T-helper 17 cell (primary cell): ENCODE measurements around the gene WDR82. TPM values are rescaled to one million over a fixed set of nuclear protein-coding genes. Genes with fewer than 3 reads are reported as not detected.

Experiments used
- ATAC-seq: fragments of 150-1000 bp; cut with Tn5 transposase; 2 replicates; pipeline ENCODE4 v1.10.0; 2021; ENCODE audit warnings: mild to moderate bottlenecking, moderate library complexity
- DNase-seq, 3 donors: peaks; one replicate each; pipeline versions ENCODE4 v3.0.0 to v3.0.0-alpha.2; 2020 to 2021
- H3K9me3 ChIP-seq: one replicate; pipeline ENCODE4 v1.7.0; 2013; ENCODE audit warnings: low read length, mild to moderate bottlenecking; ENCODE audit not compliant: control insufficient read depth, poor library complexity, severe bottlenecking
- H3K27ac Mint-ChIP-seq: one replicate; pipeline ENCODE4 v1.8.0; 2022; ENCODE audit warnings: mild to moderate bottlenecking, moderate library complexity, mixed read lengths
- H3K27me3 Mint-ChIP-seq: one replicate; pipeline ENCODE4 v1.8.0; 2022; ENCODE audit warnings: mixed read lengths
- H3K36me3 Mint-ChIP-seq: one replicate; pipeline ENCODE4 v1.8.0; 2022; ENCODE audit warnings: low read depth, mixed read lengths
- H3K4me1 Mint-ChIP-seq: one replicate; pipeline ENCODE4 v1.8.0; 2022; ENCODE audit warnings: mild to moderate bottlenecking, mixed read lengths
- H3K4me3 Mint-ChIP-seq: one replicate; pipeline ENCODE4 v1.8.0; 2022; ENCODE audit warnings: mild to moderate bottlenecking, moderate library complexity, mixed read lengths
- total RNA-seq, 4 donors: library from RNA in 2 of 4; stranded (reverse) in 2 of 4; gene quantifications; one replicate each; pipeline ENCODE4 v1.2.3 and lab custom pipeline; 2022 to 2026

The WDR82 gene
- total RNA-seq, 2 donors from 2014 or later: 109 to 114 TPM

- Mint-ChIP-seq H3K36me3 (peaks cover 2% of the 10 kb centered on the region), H3K27ac (peak overlapping the region; percentile 80), H3K4me3 (peak overlapping the region; percentile 86), H3K27me3 (no peaks in the 10 kb centered on the region), H3K4me1 (peaks cover 72% of the 10 kb centered on the region)
- DNase-seq (no peak), ATAC-seq (no peak)
- no peaks in the 10 kb centered on the region for H3K9me3 ChIP-seq
Observed at GRCh38 chr3:52222319-52223221, 55.9 kb downstream of the WDR82 start.

- ATAC-seq (peak; percentile 69), DNase-seq (peak; percentile 44 to 53 (median 52))
- H3K27ac Mint-ChIP-seq: peak overlapping the region; percentile 80
- no peaks in the 10 kb centered on the region for H3K9me3 ChIP-seq
- no peaks in the 10 kb centered on the region for H3K27me3 Mint-ChIP-seq
- H3K36me3 Mint-ChIP-seq: peaks cover 1% of the 10 kb centered on the region
- H3K4me1 Mint-ChIP-seq: peaks cover 78% of the 10 kb centered on the region
- H3K4me3 Mint-ChIP-seq: peak overlapping the region; percentile 86
Observed at GRCh38 chr3:52221563-52222318, 56.7 kb downstream of the WDR82 start.

DNA sequence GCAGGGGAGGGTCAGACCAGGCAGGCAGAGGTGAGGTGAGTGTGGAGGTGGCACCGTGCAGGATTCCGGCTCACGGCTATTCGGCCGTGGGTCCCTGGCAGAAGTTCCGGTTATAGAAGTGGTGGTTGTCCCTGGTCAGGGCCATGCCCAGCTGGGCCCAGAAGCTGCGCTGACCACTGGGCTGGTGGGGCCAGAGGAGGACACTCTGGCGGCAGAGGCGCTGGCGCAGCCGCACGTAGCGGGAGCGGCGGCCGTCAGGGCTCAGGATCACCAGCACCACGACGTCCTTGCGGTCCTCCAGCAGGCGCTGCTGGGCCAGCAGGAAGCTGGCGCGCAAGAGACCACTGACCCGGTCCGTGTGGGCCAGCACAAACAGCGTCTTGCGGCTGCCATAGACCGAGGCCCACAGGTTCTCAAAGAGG, 57.3 kb downstream of the WDR82 start:
- Mint-ChIP-seq H3K4me1 (peaks cover 75% of the 10 kb centered on the region), H3K27ac (peak overlapping the region; percentile 74), H3K36me3 (no peaks in the 10 kb centered on the region), H3K27me3 (no peaks in the 10 kb centered on the region), H3K4me3 (peak overlapping the region; percentile 73)
- no peak for DNase-seq
- no peaks in the 10 kb centered on the region for H3K9me3 ChIP-seq
- ATAC-seq: no peak

DNA sequence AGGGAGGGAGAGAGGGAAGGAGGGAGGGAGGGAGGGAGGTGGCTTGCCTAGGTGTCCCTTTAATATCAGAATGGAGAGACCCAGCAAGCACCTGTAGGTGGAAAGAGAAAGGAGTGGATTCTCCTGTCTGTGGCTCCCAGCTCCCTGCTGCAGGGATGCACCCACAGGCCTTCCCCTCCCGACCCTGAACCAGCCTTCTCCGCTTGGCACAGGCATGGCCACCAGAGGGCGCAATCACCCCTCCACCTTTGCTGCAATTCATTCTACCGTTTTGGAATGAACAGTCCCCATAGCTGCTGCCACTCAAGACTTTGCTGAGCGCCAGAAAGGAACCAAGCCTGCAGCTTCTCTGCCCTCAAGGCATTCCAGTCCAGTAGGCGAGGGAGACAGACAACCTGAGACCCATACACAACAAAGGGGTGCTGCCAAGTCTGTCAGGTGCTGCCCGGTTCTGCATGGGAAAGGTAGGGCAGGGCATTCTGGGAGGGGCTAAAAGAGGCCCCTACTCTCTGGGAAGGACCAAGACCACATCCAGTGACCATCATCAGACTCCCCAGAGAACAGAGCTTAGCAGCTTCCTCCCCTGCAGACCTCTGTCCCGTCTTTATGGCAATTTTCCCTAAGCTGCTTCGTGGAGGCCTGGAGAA, 57.9 kb downstream of the WDR82 start:
- no peaks in the 10 kb centered on the region for H3K9me3 ChIP-seq
- peak; percentile 73 to 89 (median 76) for DNase-seq
- peak overlapping the region; percentile 73 for H3K4me3 Mint-ChIP-seq
- H3K4me1 Mint-ChIP-seq: peaks cover 71% of the 10 kb centered on the region
- peak overlapping the region; percentile 74 for H3K27ac Mint-ChIP-seq
- no peaks in the 10 kb centered on the region for H3K27me3 Mint-ChIP-seq
- peak; percentile 70 for ATAC-seq
- H3K36me3 Mint-ChIP-seq: peaks cover 2% of the 10 kb centered on the region

DNA sequence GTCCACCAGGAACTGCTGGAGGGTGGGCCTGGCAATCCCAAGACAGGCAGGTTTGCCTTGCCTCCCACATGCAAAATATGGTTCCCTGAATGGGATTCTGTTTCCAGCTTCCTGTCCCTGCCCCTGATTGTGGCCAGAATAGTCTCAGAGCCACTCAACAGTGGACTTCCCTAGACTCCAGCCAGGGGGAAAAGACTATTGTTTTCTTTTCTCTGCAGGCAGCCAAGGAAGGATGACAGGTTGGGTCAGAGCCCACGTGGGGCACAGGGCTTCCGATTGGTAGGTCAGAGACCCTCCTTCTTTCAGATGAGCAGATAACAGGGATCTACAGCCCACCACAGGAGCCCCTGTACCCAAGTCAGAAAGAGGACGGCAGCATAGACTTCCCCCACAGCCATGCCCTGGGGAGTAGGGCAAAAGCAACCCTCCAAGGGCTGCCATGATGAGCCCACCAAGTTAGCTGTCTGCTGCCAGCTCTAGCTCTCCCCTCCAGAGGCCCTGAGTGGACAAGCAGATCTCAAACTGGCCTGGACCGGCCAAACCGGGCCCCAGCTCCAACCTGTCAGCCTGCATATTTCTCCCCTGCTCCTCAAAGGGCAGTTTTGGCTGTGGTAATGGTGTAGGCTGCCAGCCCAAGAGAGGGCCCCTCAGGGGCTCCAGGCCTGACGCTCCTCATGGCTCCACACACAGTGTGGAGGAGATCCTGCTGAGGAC, 59.4 kb downstream of the WDR82 start:
- H3K4me3 Mint-ChIP-seq: peak overlapping the region; percentile 55
- peaks cover 71% of the 10 kb centered on the region for H3K4me1 Mint-ChIP-seq
- H3K36me3 Mint-ChIP-seq: peaks cover 7% of the 10 kb centered on the region
- DNase-seq: no peak
- peak overlapping the region; percentile 95 for H3K27ac Mint-ChIP-seq
- H3K27me3 Mint-ChIP-seq: no peaks in the 10 kb centered on the region
- ATAC-seq: no peak
- no peaks in the 10 kb centered on the region for H3K9me3 ChIP-seq

- Mint-ChIP-seq H3K27me3 (no peaks in the 10 kb centered on the region), H3K27ac (peak overlapping the region; percentile 95), H3K4me1 (peaks cover 68% of the 10 kb centered on the region), H3K4me3 (peak overlapping the region; percentile 55), H3K36me3 (peaks cover 10% of the 10 kb centered on the region)
- H3K9me3 ChIP-seq: no peaks in the 10 kb centered on the region
- no peak for DNase-seq
- no peak for ATAC-seq
Observed at GRCh38 chr3:52218454-52218853, 60.0 kb downstream of the WDR82 start.

DNA sequence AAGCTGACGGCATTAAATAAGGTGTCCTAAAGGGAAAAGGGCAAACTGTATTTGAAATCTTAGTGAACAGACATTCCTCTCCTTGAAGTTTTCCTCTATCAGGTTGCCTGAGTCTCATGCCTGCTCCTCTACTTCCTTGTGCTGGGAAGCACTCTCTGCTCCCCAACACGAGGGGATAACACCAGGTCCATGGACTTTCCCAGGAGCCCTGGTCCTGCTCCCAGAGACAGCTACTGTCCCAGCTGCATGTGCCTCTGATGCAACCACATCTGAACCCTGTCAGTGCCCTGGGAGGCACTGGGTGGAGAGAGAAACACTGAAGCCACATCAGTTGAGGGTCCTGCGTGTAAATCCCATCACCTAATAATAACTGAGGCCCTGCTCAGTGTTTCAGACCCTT, 60.4 kb downstream of the WDR82 start:
- H3K9me3 ChIP-seq: no peaks in the 10 kb centered on the region
- ATAC-seq: no peak
- Mint-ChIP-seq H3K36me3 (peaks cover 12% of the 10 kb centered on the region), H3K4me1 (peaks cover 64% of the 10 kb centered on the region), H3K27ac (peak overlapping the region; percentile 95), H3K4me3 (peak overlapping the region; percentile 55), H3K27me3 (no peaks in the 10 kb centered on the region)
- DNase-seq: no peak

- Mint-ChIP-seq H3K27me3 (no peaks in the 10 kb centered on the region), H3K4me3 (peak overlapping the region; percentile 86), H3K4me1 (peaks cover 61% of the 10 kb centered on the region), H3K36me3 (peaks cover 12% of the 10 kb centered on the region), H3K27ac (peak overlapping the region; percentile 95)
- H3K9me3 ChIP-seq: no peaks in the 10 kb centered on the region
- ATAC-seq: peak; percentile 10
- no peak for DNase-seq
Observed at GRCh38 chr3:52217409-52217805, 61.0 kb downstream of the WDR82 start.

DNA sequence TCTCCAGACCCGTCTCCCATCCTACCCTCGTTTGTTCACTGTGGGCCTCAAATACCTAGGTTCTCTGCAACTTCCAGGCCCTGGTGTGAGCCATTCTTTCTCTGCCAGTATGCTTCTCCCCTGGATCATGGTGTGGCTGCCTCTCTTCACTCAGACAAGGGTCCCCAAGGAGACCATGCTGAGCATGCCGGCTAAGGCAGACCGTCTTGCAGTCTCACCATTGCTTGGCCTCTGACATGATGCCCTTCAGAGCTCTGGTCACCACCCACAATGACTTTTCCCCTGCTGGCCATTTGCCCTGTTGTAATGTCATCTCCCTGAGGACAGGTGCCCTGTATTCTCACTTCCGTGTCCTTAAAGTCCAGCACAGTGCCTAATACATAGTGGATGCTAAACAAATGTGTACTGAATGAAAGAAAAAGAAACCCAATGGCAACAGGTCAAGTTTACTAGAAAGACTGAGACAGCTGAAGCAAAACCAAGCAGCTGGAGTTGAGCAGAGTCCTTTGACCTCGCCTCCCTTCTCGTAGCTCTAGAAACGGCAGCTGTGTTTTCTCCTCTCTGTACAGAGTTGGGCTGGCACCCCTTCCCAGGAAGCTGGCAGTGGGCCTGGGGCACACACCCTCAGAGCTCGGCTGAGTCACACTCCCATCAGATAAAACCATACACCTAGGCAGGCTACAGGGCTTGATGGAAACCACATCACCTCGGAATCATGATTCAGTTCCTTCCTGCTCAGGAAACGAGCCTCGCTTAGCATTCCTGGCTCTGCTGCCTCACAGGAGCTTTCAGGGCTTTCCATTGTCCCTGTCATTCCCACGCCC, 61.7 kb downstream of the WDR82 start:
- Mint-ChIP-seq H3K4me1 (peaks cover 55% of the 10 kb centered on the region), H3K4me3 (peak overlapping the region; percentile 86), H3K36me3 (peaks cover 12% of the 10 kb centered on the region), H3K27me3 (no peaks in the 10 kb centered on the region), H3K27ac (peak overlapping the region; percentile 95)
- DNase-seq (peak in 1 of 3 donors; percentile 62), ATAC-seq (peak; percentile 74)
- H3K9me3 ChIP-seq: no peaks in the 10 kb centered on the region

DNA sequence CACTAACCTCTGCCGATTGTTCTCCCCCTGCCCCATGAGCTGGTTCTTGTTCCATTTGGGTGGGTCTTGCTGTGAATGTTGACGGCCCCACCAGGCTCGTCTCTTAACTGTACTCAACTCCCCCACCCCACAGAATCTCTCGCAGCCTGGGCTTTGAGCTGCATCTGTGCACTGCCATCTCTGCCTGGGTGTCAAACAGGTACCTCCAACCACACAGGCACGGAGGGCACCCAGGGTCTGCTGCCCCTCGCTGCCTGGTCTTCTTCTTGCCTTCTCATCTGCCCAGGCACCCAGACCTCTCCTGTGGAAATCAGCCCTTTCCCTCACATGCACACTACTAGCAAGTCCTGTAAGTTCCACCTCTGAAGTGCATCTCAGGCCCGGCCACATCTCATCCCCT, 63.1 kb downstream of the WDR82 start:
- H3K4me1 Mint-ChIP-seq: peaks cover 47% of the 10 kb centered on the region
- no peak for ATAC-seq
- H3K4me3 Mint-ChIP-seq: peak overlapping the region; percentile 63

DNA sequence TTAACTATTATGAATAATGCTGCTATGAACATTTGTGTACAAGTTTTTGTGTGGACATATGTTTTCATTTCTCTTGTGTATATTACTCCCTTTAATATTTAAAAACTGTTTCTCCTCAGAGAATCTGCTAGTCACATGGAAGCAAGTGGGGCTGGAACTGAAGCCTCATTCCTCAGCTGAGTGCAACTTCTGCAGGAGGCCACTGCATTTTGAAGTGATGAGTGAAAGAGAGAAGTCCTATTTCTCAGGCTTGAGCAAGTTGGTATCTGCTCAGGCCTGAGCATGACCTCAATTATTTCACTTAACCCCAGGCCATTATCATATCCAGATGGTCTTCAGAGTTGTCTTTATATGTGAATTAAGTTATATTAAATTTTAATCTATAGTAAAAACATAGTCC, 64.5 kb downstream of the WDR82 start:
- no peaks in the 10 kb centered on the region for H3K9me3 ChIP-seq
- DNase-seq (no peak), ATAC-seq (no peak)
- Mint-ChIP-seq H3K36me3 (peaks cover 14% of the 10 kb centered on the region), H3K4me3 (no peak overlapping the region), H3K27me3 (no peaks in the 10 kb centered on the region), H3K4me1 (peaks cover 40% of the 10 kb centered on the region), H3K27ac (peak overlapping the region; percentile 82)

More for the DNA sequence above, 63.1 kb downstream of the WDR82 start:
- Mint-ChIP-seq H3K27me3 (no peaks in the 10 kb centered on the region), H3K27ac (peak overlapping the region; percentile 95), H3K36me3 (peaks cover 12% of the 10 kb centered on the region)
- no peak for DNase-seq
- no peaks in the 10 kb centered on the region for H3K9me3 ChIP-seq

DNA sequence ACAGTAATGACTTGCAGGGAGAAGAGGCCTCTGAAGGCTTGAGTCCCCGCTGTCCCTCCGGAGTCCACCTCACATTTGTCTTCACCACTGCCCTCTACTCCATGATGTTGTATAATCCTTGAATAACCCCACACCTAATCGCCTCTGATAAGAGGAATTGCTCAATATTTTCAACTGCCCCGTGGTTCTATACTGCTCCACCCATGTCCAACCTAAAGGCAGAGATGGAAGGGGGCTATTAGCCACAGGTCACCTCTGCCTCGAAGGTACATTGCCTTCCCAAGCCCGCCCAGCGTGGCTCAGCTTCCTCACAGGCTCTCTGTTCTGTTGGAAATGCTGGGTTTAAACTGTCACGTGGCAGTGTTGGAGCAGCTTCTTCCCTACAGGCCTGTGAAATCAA, 65.4 kb downstream of the WDR82 start:
- H3K36me3 Mint-ChIP-seq: peaks cover 14% of the 10 kb centered on the region
- H3K27ac Mint-ChIP-seq: peak overlapping the region; percentile 82
- ATAC-seq: no peak
- H3K4me1 Mint-ChIP-seq: peaks cover 34% of the 10 kb centered on the region
- no peak overlapping the region for H3K4me3 Mint-ChIP-seq
- no peak for DNase-seq
- H3K27me3 Mint-ChIP-seq: no peaks in the 10 kb centered on the region
- no peaks in the 10 kb centered on the region for H3K9me3 ChIP-seq
